Kidney tubule cell (primary cell): ENCODE results near the gene RAB7A.
A peak's percentile ranks its signal among the peaks of the same experiment; 100 is the strongest.
"Not testable (repeated sequence)": the region's sequence is repeated elsewhere in the genome, so short reads cannot be mapped to it uniquely, and the experiment has no call there.

ENCODE experiments used
- DNase-seq: peaks from one replicate; pipeline ENCODE4 v3.0.0-alpha.2; 2018; ENCODE audit warnings: low spot score

The RAB7A gene

GRCh38 chr3:128753715-128754114, 27.7 kb downstream of the RAB7A start:
- no peak for DNase-seq

GRCh38 chr3:128760042-128760441, 34.1 kb downstream of the RAB7A start:
- DNase-seq: no peak

GRCh38 chr3:128760881-128761280, 34.9 kb downstream of the RAB7A start:
- no peak for DNase-seq

- DNase-seq: no peak
Observed at GRCh38 chr3:128761392-128761791, 35.4 kb downstream of the RAB7A start.

- DNase-seq: peak; percentile 11
Observed at GRCh38 chr3:128763967-128764366, 38.0 kb downstream of the RAB7A start.

- DNase-seq: no peak
Observed at GRCh38 chr3:128764863-128765262, 38.9 kb downstream of the RAB7A start.

- DNase-seq: no peak
Observed at GRCh38 chr3:128767094-128767750, 41.2 kb downstream of the RAB7A start.

GRCh38 chr3:128768471-128768870, 42.5 kb downstream of the RAB7A start:
- DNase-seq: no peak

GRCh38 chr3:128770387-128770786, 44.4 kb downstream of the RAB7A start:
- DNase-seq: no peak

GRCh38 chr3:128773189-128773588, 47.2 kb downstream of the RAB7A start:
- DNase-seq: not testable (repeated sequence)

GRCh38 chr3:128773592-128773991, 47.6 kb downstream of the RAB7A start:
- not testable (repeated sequence) for DNase-seq

GRCh38 chr3:128775241-128775640, 49.3 kb downstream of the RAB7A start:
- DNase-seq: no peak

- no peak for DNase-seq
Observed at GRCh38 chr3:128775906-128776542, 50.0 kb downstream of the RAB7A start.

- DNase-seq: no peak
Observed at GRCh38 chr3:128780101-128780837, 54.3 kb downstream of the RAB7A start.

GRCh38 chr3:128781164-128781563, 55.2 kb downstream of the RAB7A start:
- no peak for DNase-seq

- DNase-seq: no peak
Observed at GRCh38 chr3:128782282-128783146, 56.5 kb downstream of the RAB7A start.

GRCh38 chr3:128783774-128784173, 57.8 kb downstream of the RAB7A start:
- DNase-seq: no peak

GRCh38 chr3:128784232-128784631, 58.2 kb downstream of the RAB7A start:
- no peak for DNase-seq

- DNase-seq: peak; percentile 58
Observed at GRCh38 chr3:128784843-128785242, 58.9 kb downstream of the RAB7A start.

GRCh38 chr3:128786434-128787020, 60.5 kb downstream of the RAB7A start:
- DNase-seq: peak; percentile 68
